ENCODE results near the gene SMG6. TPM values are rescaled to one million over a fixed set of nuclear protein-coding genes. Genes with fewer than 3 reads are reported as not detected.
"Not testable (repeated sequence)": the region's sequence is repeated elsewhere in the genome, so short reads cannot be mapped to it uniquely, and the experiment has no call there.

SMG6 gene
- total RNA-seq: 19.3 TPM
- long read RNA-seq, transcript SMG6-215 (1 exons, 2,419 nt): major isoform, 5 of 23 reads
- long read RNA-seq, partial matches to known transcripts: 6 of 23 reads
- long read RNA-seq, other reads (novel, unspliced or antisense): 12 of 23 reads

- intact Hi-C loops (cut with DNase I): no loop called here
These were observed at the start of gene SMG6, which contains the start of gene SRR for GRCh38 chr17:2303204-2304188. TSS of gene SMG6 (minus strand) at chr17:2303785. CDS start at chr17:2303720, 65 bp downstream. TSS of gene SRR (plus strand) at chr17:2303950. CDS start at chr17:2315561, 11,611 bp downstream.

DNA sequence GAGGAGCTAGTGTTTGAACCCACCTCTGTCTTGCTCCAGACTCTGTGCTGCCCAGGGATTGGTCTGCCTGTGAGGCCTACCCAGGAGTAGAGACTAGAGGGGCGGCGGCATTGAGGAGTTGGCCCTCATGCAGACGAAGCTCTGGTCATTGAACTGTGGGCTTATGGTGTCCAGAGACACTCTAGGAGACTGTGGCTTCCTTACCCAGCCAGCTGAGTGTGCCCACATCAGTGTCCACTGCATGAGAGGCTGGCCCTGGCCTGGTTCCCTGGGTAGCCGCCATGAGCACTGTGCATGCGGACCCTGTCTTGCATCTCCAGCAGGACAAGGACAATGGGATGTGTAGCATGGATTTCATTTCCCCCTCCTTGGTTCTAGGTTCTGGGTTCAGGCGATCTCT lies 47.7 kb upstream of the SMG6 start:
- DNase-seq: no peak
- no peak for ATAC-seq (ENCODE audit: poor library complexity)
- intact Hi-C loops (cut with DNase I): no loop called here

More at GRCh38 chr17:2303204-2304188, at the start of gene SMG6, which contains the start of gene SRR:
- DNase-seq (peak; percentile 94), ATAC-seq (ENCODE audit: poor library complexity) (peak; percentile 98)

- no peak for DNase-seq
- ATAC-seq (ENCODE audit: poor library complexity): peak; percentile 70
- intact Hi-C loops (cut with DNase I): no loop called here
These were observed 44.5 kb upstream of the SMG6 start for GRCh38 chr17:2347805-2348685.

DNA sequence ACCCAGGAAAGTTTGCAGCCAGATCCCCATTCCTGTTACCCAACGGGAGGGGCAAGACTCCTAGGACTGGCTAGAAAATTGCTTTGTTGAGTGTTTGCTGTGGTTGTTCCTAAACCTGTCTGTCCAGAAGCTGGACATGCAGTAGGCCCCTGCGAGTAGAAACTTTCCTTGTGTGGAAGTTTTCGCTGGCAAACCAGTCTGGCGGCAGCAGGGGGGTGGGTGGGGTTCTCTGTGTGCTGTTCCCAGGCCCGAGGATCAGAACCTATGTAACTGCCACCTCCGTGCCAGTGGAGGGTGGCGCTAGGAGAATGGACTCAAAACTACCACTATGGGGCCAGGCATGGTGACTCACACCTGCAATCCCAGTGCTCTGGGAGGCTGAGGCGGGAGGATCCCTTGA lies 42.9 kb upstream of the SMG6 start:
- intact Hi-C loops (cut with DNase I): no loop called here
- DNase-seq (no peak), ATAC-seq (ENCODE audit: poor library complexity) (no peak)

GRCh38 chr17:2344528-2344927 lies 40.9 kb upstream of the SMG6 start:
- intact Hi-C loops (cut with DNase I): no loop called here
- ATAC-seq (ENCODE audit: poor library complexity): no peak

DNA sequence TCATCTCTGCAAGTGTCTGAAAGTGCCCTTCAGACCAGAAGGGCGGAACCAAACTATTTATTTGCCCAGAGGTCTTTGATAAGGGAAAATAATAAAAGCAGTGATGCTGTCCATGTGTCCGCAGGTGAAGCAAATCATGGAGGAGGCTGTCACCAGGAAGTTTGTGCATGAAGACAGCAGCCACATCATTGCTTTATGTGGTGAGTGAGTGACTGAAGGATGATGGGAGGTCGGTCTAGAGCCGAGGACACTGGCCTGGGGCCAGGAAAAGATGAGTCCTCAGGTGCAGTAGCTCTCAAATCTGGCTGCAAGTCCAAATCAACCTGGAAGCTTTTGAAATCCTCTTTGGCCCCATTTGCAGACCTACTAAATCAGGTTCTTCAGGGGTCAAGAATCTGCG lies 39.8 kb upstream of the SMG6 start:
- no peak for ATAC-seq (ENCODE audit: poor library complexity)
- no peak for DNase-seq
- intact Hi-C loops (cut with DNase I): no loop called here

More at GRCh38 chr17:2344528-2344927, 40.9 kb upstream of the SMG6 start:
- no peak for DNase-seq

- intact Hi-C loops (cut with DNase I): no loop called here
- DNase-seq (no peak), ATAC-seq (ENCODE audit: poor library complexity) (no peak)
These were observed 34.7 kb upstream of the SMG6 start for GRCh38 chr17:2338315-2338657.

DNA sequence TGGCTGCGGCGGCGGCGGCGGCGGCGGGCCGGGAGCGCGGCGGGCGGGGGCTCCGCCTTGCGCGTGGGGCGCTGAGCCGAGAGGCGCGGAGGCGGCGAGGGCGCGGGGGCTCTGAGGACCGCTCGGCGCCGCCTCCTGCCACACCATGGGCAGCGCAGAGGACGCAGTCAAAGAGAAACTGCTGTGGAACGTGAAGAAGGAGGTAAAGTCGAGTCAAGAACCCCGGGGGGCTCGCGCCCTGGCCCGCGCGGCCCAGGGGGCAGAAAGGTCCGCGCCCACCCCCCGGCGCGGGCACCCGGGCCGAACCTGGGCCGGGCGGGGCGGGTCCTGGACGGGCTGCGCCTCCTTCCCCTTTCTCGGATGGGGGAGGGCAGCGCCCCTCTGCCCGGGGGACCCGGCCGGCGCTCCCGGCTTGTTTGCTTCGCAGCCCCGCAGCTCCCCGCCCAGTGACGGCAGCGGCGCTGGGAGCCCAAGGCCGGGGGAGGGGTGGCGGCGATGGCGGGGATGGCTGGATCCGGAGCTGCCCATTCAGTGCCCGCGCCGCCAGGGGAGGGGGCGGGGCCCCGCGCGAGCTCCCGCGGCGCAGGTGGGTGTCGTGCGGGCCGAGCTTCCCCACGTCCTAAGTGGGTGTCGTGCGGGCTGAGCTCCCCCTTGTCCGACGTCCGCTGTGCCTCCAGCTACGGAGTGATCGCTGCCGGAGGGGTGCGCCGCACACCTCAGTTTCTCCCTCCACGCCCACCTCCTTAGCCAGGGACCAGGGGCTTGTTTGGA lies 34.1 kb upstream of the SMG6 start:
- peak; percentile 78 for DNase-seq
- ATAC-seq (ENCODE audit: poor library complexity): peak; percentile 61
- intact Hi-C loops (cut with DNase I): no loop called here

- DNase-seq (peak; percentile 78), ATAC-seq (ENCODE audit: poor library complexity) (peak; percentile 71)
- intact Hi-C loops (cut with DNase I): no loop called here
These were observed 33.4 kb upstream of the SMG6 start, which contains the start of gene SGSM2 for GRCh38 chr17:2336852-2337543. TSS of gene SGSM2 (plus strand) at chr17:2337501. CDS start at chr17:2337689, 188 bp downstream.

- ATAC-seq (ENCODE audit: poor library complexity) (peak; percentile 97), DNase-seq (peak; percentile 94)
- intact Hi-C loops (cut with DNase I): no loop called here
These were observed 32.7 kb upstream of the SMG6 start, which contains the start of gene TSR1 for GRCh38 chr17:2336215-2336851. TSS of gene TSR1 (minus strand) at chr17:2336457. CDS start at chr17:2336427, 30 bp downstream.

GRCh38 chr17:2335726-2336214 lies 32.2 kb upstream of the SMG6 start:
- DNase-seq: peak; percentile 47
- intact Hi-C loops (cut with DNase I): no loop called here
- no peak for ATAC-seq (ENCODE audit: poor library complexity)

DNA sequence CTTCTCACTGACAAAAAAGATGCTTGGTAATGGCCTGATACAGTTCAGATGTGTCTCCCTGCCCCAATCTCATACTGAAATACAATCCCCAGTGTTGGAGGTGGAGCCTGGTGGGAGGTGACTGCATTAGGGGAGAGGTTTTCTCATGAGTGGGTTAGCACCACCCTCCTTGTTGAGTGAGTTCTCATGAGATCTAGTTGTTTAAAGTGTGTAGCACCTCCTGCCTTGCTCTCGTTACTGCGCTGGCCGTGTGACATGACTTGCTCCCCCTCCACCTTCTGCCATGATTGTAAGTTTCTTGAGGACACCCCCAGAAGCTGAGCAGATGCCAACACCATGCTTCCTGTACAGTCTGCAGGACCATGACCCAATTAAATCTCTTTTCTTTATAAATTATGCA lies 27.7 kb upstream of the SMG6 start:
- no peak for DNase-seq

GRCh38 chr17:2323629-2324314 lies 20.2 kb upstream of the SMG6 start:
- DNase-seq (no peak), ATAC-seq (ENCODE audit: poor library complexity) (no peak)
- intact Hi-C loops (cut with DNase I): no loop called here

More for the DNA sequence above, 27.7 kb upstream of the SMG6 start:
- intact Hi-C loops (cut with DNase I): no loop called here
- no peak for ATAC-seq (ENCODE audit: poor library complexity)

- intact Hi-C loops (cut with DNase I): no loop called here
- ATAC-seq (ENCODE audit: poor library complexity) (no peak), DNase-seq (no peak)
These were observed 17.8 kb upstream of the SMG6 start for GRCh38 chr17:2321399-2321798.

DNA sequence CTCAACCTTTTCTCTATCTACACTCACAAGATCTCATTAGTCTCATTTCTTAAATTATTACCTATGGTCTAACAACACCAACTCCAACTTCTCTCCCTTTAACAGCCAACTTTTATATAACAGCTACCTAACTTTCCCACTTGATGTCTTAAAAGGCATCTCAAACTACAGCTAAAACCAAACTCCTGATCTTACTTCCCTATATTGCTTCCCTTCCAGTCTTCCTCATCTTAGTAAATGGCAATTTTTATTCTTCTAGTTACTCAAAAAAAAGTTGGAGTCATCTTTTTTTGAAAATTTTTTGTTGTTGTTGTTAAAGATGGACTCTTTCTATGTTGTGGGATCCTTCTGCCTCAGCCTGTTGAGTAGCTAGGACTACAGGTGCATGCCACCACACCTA lies 15.5 kb upstream of the SMG6 start:
- DNase-seq: no peak
- no peak for ATAC-seq (ENCODE audit: poor library complexity)
- intact Hi-C loops (cut with DNase I): no loop called here

DNA sequence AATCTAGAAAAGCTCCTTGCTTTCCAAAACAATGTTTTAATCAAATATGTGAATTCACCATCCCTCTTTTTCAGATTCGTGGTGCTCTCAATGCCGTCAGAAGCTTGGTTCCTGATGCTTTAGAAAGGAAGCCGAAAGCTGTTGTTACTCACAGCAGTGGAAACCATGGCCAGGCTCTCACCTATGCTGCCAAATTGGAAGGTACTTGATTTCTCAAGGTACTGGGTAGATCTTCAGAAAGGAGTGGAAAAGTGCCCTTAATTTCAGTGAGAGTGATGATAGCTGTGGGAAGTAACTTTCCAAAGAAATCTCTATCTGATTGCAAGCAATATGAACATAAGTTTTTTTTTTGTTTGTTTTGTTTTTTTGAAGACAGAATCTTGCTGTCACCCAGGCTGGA lies 14.2 kb upstream of the SMG6 start:
- no peak for DNase-seq
- intact Hi-C loops (cut with DNase I): no loop called here
- ATAC-seq (ENCODE audit: poor library complexity): no peak

DNA sequence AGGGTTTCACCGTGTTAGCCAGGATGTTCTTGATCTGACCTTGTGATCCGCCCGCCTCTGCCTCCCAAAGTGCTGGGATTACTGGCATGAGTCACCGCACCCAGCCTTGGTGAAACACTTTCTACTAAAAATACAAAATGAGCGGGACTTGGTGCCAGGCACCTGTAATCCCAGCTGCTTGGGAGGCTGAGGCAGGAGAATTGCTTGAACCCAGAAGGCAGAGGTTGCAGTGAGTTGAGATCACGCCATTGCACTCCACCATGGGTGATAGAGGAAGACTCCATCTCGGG lies 13.3 kb upstream of the SMG6 start:
- ATAC-seq (ENCODE audit: poor library complexity); intact Hi-C loops (cut with DNase I): not testable (repeated sequence)

More for the DNA sequence above, 13.3 kb upstream of the SMG6 start:
- DNase-seq: not testable (repeated sequence)
